Measurements from ENCODE around the gene TOP1. TPM values are rescaled to one million over a fixed set of nuclear protein-coding genes. Genes with fewer than 3 reads are reported as not detected.

Gene TOP1
- polyA plus RNA-seq, 1 of the 3 experiments (the other 2 are of a cell fraction): 11.9 TPM

DNA sequence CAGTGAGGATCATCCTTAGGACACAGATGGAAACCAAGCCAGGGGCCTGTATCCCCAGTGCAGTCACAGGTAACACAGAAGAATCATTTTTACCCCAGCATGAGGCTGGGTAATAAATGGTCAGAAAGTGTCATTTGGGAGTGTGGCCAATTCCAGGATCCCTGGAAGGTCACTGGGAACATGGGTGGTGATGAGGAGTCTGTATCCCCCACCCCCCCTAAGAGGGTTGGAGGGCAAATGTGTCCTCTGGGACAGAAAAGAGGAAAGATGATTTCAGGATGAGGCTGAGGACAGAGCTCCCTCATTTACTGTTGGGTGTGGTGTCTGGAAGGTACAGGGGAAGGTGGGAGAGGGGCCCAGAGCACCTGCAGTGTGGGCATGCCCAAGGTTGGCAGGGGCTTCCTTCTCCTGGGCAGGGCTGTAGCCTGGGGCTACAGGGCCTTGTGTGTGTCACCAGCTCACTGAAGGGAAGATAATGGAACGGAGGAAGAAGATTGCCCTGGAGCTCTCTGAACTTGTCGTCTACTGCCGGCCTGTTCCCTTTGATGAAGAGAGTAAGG is 143.2 kb downstream of the TOP1 start:
- Histone ChIP-seq H3K9me3 (no peaks in the 10 kb centered on the region), H3K27me3 (ENCODE audit: insufficient read depth) (no peaks in the 10 kb centered on the region), H3K9ac (no peak overlapping the region), H3K79me2 (ENCODE audit: insufficient read depth) (no peaks in the 10 kb centered on the region), H3K36me3 (replicated peaks in 1 of 2; ENCODE audit: control insufficient read depth in 1 of 2, insufficient read depth in 2 of 2, low read length in 1 of 2) (peaks cover 35 to 92% of the 10 kb centered on the region in 2 experiments), H2AFZ (ENCODE audit: low read depth) (no peak overlapping the region), H3K9me2 (no peaks in the 10 kb centered on the region), H3F3A (replicated peaks; ENCODE audit: insufficient read depth) (peaks cover 6% of the 10 kb centered on the region), H3K4me1 (ENCODE audit: control insufficient read depth in 1 of 2, insufficient read depth in 2 of 2, low read depth in 1 of 2, low read length in 1 of 2) (no peaks in the 10 kb centered on the region), H3K27ac (ENCODE audit: low read depth in 2 of 2, low read length in 1 of 2) (no peak overlapping the region), H3K4me3 (ENCODE audit: low read depth in 2 of 2, low read length in 1 of 2) (no peak overlapping the region), H3K4me2 (no peak overlapping the region), H4K20me1 (ENCODE audit: insufficient read depth) (peaks cover 5% of the 10 kb centered on the region; the same call in 1 of the 2 replicates)
- 94% methylated on average over 3 of the region's 3 CpGs for WGBS (ENCODE audit: low lambda C conversion rate)
- TF ChIP-seq YY1 (IDR thresholded peaks at IDR 0.05; ENCODE audit: low read depth) (no peak), NRF1 (IDR thresholded peaks at IDR 0.05; ENCODE audit: low read depth, low read length) (no peak), TEAD4 (IDR thresholded peaks at IDR 0.05; ENCODE audit: borderline replicate concordance, insufficient read depth) (no peak), EZH2phosphoT487 (IDR thresholded peaks at IDR 0.05; ENCODE audit: borderline replicate concordance, low read depth) (no peak), RXRA (IDR thresholded peaks at IDR 0.05; ENCODE audit: borderline replicate concordance, low read depth) (no peak), JUND (IDR thresholded peaks at IDR 0.05) (no peak), FOXJ3 (CRISPR knock-in tag; IDR thresholded peaks at IDR 0.05) (no peak), FOXM1 (IDR thresholded peaks at IDR 0.05; ENCODE audit: low read depth) (no peak), NFIC (IDR thresholded peaks at IDR 0.05; ENCODE audit: borderline replicate concordance) (no peak), CHD2 (IDR thresholded peaks at IDR 0.05; ENCODE audit: low read length, partially characterized antibody) (no peak), RAD21 (IDR thresholded peaks at IDR 0.05; ENCODE audit: low read length) (no peak), POLR2AphosphoS5 (IDR thresholded peaks at IDR 0.05; ENCODE audit: low read depth, low read length) (no peak), RFX5 (IDR thresholded peaks at IDR 0.05; ENCODE audit: low read length) (no peak), EP300 (IDR thresholded peaks at IDR 0.05; ENCODE audit: borderline replicate concordance in 1 of 2, low read depth in 1 of 2, low read length in 1 of 2) (no peak), GABPA (IDR thresholded peaks at IDR 0.05; ENCODE audit: low read depth) (no peak)
- TF ChIP-seq, protein P1, sequence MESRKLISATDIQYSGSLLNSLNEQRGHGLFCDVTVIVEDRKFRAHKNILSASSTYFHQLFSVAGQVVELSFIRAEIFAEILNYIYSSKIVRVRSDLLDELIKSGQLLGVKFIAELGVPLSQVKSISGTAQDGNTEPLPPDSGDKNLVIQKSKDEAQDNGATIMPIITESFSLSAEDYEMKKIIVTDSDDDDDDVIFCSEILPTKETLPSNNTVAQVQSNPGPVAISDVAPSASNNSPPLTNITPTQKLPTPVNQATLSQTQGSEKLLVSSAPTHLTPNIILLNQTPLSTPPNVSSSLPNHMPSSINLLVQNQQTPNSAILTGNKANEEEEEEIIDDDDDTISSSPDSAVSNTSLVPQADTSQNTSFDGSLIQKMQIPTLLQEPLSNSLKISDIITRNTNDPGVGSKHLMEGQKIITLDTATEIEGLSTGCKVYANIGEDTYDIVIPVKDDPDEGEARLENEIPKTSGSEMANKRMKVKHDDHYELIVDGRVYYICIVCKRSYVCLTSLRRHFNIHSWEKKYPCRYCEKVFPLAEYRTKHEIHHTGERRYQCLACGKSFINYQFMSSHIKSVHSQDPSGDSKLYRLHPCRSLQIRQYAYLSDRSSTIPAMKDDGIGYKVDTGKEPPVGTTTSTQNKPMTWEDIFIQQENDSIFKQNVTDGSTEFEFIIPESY (IDR thresholded peaks at IDR 0.05; ENCODE audit: borderline replicate concordance, low read depth): no peak
- TF ChIP-seq, protein P2, sequence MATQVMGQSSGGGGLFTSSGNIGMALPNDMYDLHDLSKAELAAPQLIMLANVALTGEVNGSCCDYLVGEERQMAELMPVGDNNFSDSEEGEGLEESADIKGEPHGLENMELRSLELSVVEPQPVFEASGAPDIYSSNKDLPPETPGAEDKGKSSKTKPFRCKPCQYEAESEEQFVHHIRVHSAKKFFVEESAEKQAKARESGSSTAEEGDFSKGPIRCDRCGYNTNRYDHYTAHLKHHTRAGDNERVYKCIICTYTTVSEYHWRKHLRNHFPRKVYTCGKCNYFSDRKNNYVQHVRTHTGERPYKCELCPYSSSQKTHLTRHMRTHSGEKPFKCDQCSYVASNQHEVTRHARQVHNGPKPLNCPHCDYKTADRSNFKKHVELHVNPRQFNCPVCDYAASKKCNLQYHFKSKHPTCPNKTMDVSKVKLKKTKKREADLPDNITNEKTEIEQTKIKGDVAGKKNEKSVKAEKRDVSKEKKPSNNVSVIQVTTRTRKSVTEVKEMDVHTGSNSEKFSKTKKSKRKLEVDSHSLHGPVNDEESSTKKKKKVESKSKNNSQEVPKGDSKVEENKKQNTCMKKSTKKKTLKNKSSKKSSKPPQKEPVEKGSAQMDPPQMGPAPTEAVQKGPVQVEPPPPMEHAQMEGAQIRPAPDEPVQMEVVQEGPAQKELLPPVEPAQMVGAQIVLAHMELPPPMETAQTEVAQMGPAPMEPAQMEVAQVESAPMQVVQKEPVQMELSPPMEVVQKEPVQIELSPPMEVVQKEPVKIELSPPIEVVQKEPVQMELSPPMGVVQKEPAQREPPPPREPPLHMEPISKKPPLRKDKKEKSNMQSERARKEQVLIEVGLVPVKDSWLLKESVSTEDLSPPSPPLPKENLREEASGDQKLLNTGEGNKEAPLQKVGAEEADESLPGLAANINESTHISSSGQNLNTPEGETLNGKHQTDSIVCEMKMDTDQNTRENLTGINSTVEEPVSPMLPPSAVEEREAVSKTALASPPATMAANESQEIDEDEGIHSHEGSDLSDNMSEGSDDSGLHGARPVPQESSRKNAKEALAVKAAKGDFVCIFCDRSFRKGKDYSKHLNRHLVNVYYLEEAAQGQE (IDR thresholded peaks at IDR 0.05; ENCODE audit: low read depth, low read length): no peak
- TF ChIP-seq, protein P3, sequence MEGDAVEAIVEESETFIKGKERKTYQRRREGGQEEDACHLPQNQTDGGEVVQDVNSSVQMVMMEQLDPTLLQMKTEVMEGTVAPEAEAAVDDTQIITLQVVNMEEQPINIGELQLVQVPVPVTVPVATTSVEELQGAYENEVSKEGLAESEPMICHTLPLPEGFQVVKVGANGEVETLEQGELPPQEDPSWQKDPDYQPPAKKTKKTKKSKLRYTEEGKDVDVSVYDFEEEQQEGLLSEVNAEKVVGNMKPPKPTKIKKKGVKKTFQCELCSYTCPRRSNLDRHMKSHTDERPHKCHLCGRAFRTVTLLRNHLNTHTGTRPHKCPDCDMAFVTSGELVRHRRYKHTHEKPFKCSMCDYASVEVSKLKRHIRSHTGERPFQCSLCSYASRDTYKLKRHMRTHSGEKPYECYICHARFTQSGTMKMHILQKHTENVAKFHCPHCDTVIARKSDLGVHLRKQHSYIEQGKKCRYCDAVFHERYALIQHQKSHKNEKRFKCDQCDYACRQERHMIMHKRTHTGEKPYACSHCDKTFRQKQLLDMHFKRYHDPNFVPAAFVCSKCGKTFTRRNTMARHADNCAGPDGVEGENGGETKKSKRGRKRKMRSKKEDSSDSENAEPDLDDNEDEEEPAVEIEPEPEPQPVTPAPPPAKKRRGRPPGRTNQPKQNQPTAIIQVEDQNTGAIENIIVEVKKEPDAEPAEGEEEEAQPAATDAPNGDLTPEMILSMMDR (IDR thresholded peaks at IDR 0.05): no peak
- TF ChIP-seq, protein P4, sequence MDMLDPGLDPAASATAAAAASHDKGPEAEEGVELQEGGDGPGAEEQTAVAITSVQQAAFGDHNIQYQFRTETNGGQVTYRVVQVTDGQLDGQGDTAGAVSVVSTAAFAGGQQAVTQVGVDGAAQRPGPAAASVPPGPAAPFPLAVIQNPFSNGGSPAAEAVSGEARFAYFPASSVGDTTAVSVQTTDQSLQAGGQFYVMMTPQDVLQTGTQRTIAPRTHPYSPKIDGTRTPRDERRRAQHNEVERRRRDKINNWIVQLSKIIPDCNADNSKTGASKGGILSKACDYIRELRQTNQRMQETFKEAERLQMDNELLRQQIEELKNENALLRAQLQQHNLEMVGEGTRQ (IDR thresholded peaks at IDR 0.05; ENCODE audit: borderline replicate concordance, low read depth, low read length): no peak
- TF ChIP-seq, protein P5, sequence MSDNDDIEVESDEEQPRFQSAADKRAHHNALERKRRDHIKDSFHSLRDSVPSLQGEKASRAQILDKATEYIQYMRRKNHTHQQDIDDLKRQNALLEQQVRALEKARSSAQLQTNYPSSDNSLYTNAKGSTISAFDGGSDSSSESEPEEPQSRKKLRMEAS (IDR thresholded peaks at IDR 0.05; ENCODE audit: low read depth): no peak
- ChIA-PET POLR2A (no interaction called here), CTCF (interaction anchor here (0.6 to 7.6 kb wide), 9 partner anchors 10 to 1937 kb away, joined by 3 to 112 read pairs (median 10); partner anchors contain the start of gene LPIN3)
- no peak for DNase-seq
